ENCODE measurements around the gene TPM1. TPM values are rescaled to one million over a fixed set of nuclear protein-coding genes. Genes with fewer than 3 reads are reported as not detected.

TPM1 gene
- total RNA-seq, 2 experiments from 2014 or later, result 9.9 TPM

- Mint-ChIP-seq H3K9me3 (no peaks in the 10 kb centered on the region), H3K4me3 (no peak overlapping the region), H3K36me3 (no peaks in the 10 kb centered on the region), H3K4me1 (no peaks in the 10 kb centered on the region), H3K27me3 (peaks cover 5% of the 10 kb centered on the region), H3K27ac (no peak overlapping the region)
- ATAC-seq (ENCODE audit: low read depth) (no peak), DNase-seq (no peak)
- POLR2A ChIA-PET, result no interaction called here
Measured at GRCh38 chr15:63008333-63009049, 34.1 kb upstream of the TPM1 start.

- ATAC-seq (ENCODE audit: low read depth), result no peak
- no peak overlapping the region for H3K27ac Mint-ChIP-seq
- no peak overlapping the region for H3K4me3 Mint-ChIP-seq
- peaks cover 2% of the 10 kb centered on the region for H3K4me1 Mint-ChIP-seq
- peaks cover 4% of the 10 kb centered on the region for H3K27me3 Mint-ChIP-seq
- H3K9me3 Mint-ChIP-seq, result no peaks in the 10 kb centered on the region
- DNase-seq, result no peak
- H3K36me3 Mint-ChIP-seq, result no peaks in the 10 kb centered on the region
- POLR2A ChIA-PET, result no interaction called here
Measured at GRCh38 chr15:63010386-63010785, 32.2 kb upstream of the TPM1 start.

- POLR2A ChIA-PET, result no interaction called here
Measured at GRCh38 chr15:63010920-63011693, 31.4 kb upstream of the TPM1 start.

GRCh38 chr15:63012444-63012843 is 30.1 kb upstream of the TPM1 start:
- Mint-ChIP-seq H3K36me3 (no peaks in the 10 kb centered on the region), H3K9me3 (no peaks in the 10 kb centered on the region), H3K4me1 (peaks cover 7% of the 10 kb centered on the region), H3K27ac (no peak overlapping the region), H3K27me3 (peaks cover 4% of the 10 kb centered on the region), H3K4me3 (no peak overlapping the region)
- no peak for DNase-seq
- no peak for ATAC-seq (ENCODE audit: low read depth)
- POLR2A ChIA-PET, result no interaction called here

More at GRCh38 chr15:63010920-63011693, 31.4 kb upstream of the TPM1 start:
- ATAC-seq (ENCODE audit: low read depth) (no peak), DNase-seq (no peak)
- Mint-ChIP-seq H3K27ac (no peak overlapping the region), H3K4me3 (no peak overlapping the region), H3K27me3 (peaks cover 4% of the 10 kb centered on the region), H3K9me3 (no peaks in the 10 kb centered on the region), H3K4me1 (peaks cover 7% of the 10 kb centered on the region), H3K36me3 (no peaks in the 10 kb centered on the region)

- no peaks in the 10 kb centered on the region for H3K9me3 Mint-ChIP-seq
- POLR2A ChIA-PET, result no interaction called here
- H3K27me3 Mint-ChIP-seq, result peaks cover 4% of the 10 kb centered on the region
- ATAC-seq (ENCODE audit: low read depth), result no peak
- no peak overlapping the region for H3K27ac Mint-ChIP-seq
- no peaks in the 10 kb centered on the region for H3K36me3 Mint-ChIP-seq
- DNase-seq, result no peak
- H3K4me1 Mint-ChIP-seq, result peaks cover 7% of the 10 kb centered on the region
- H3K4me3 Mint-ChIP-seq, result no peak overlapping the region
Measured at GRCh38 chr15:63013052-63013808, 29.3 kb upstream of the TPM1 start.

- ATAC-seq (ENCODE audit: low read depth) (no peak), DNase-seq (no peak)
- H3K27ac Mint-ChIP-seq, result no peak overlapping the region
- H3K27me3 Mint-ChIP-seq, result peaks cover 4% of the 10 kb centered on the region
- H3K4me3 Mint-ChIP-seq, result no peak overlapping the region
- POLR2A ChIA-PET, result no interaction called here
- H3K4me1 Mint-ChIP-seq, result peaks cover 7% of the 10 kb centered on the region
- no peaks in the 10 kb centered on the region for H3K36me3 Mint-ChIP-seq
- no peaks in the 10 kb centered on the region for H3K9me3 Mint-ChIP-seq
Measured at GRCh38 chr15:63014578-63014977, 28.0 kb upstream of the TPM1 start.

- H3K27me3 Mint-ChIP-seq, result peaks cover 4% of the 10 kb centered on the region
- H3K4me1 Mint-ChIP-seq, result peaks cover 7% of the 10 kb centered on the region
- H3K4me3 Mint-ChIP-seq, result no peak overlapping the region
- DNase-seq, result no peak
- ATAC-seq (ENCODE audit: low read depth), result no peak
- POLR2A ChIA-PET, result no interaction called here
- H3K36me3 Mint-ChIP-seq, result no peaks in the 10 kb centered on the region
- peak overlapping the region; percentile 54 for H3K27ac Mint-ChIP-seq
- no peaks in the 10 kb centered on the region for H3K9me3 Mint-ChIP-seq
Measured at GRCh38 chr15:63015618-63016017, 26.9 kb upstream of the TPM1 start.

GRCh38 chr15:63016234-63016633 is 26.3 kb upstream of the TPM1 start:
- Mint-ChIP-seq H3K4me1 (peaks cover 7% of the 10 kb centered on the region), H3K4me3 (no peak overlapping the region), H3K27me3 (peaks cover 4% of the 10 kb centered on the region), H3K36me3 (no peaks in the 10 kb centered on the region), H3K27ac (no peak overlapping the region), H3K9me3 (no peaks in the 10 kb centered on the region)
- ATAC-seq (ENCODE audit: low read depth) (no peak), DNase-seq (no peak)
- POLR2A ChIA-PET, result no interaction called here

GRCh38 chr15:63018639-63019038 is 23.9 kb upstream of the TPM1 start:
- POLR2A ChIA-PET, result no interaction called here
- peaks cover 7% of the 10 kb centered on the region for H3K27me3 Mint-ChIP-seq
- peaks cover 7% of the 10 kb centered on the region for H3K4me1 Mint-ChIP-seq
- H3K4me3 Mint-ChIP-seq, result no peak overlapping the region
- ATAC-seq (ENCODE audit: low read depth) (no peak), DNase-seq (no peak)
- no peaks in the 10 kb centered on the region for H3K9me3 Mint-ChIP-seq
- H3K27ac Mint-ChIP-seq, result no peak overlapping the region
- no peaks in the 10 kb centered on the region for H3K36me3 Mint-ChIP-seq

GRCh38 chr15:63019511-63020109 is 22.9 kb upstream of the TPM1 start:
- POLR2A ChIA-PET, result interaction anchor here (0.6 kb wide), 1 partner anchor 17 kb away, joined by 4 read pairs; no protein-coding TSS in a partner anchor
- H3K36me3 Mint-ChIP-seq, result no peaks in the 10 kb centered on the region
- H3K9me3 Mint-ChIP-seq, result no peaks in the 10 kb centered on the region
- H3K27ac Mint-ChIP-seq, result no peak overlapping the region
- peaks cover 10% of the 10 kb centered on the region for H3K27me3 Mint-ChIP-seq
- no peak overlapping the region for H3K4me3 Mint-ChIP-seq
- DNase-seq (no peak), ATAC-seq (ENCODE audit: low read depth) (no peak)
- peaks cover 7% of the 10 kb centered on the region for H3K4me1 Mint-ChIP-seq

GRCh38 chr15:63020128-63020527 is 22.4 kb upstream of the TPM1 start:
- ATAC-seq (ENCODE audit: low read depth), result no peak
- Mint-ChIP-seq H3K27me3 (peaks cover 10% of the 10 kb centered on the region), H3K4me1 (peaks cover 7% of the 10 kb centered on the region), H3K36me3 (no peaks in the 10 kb centered on the region), H3K9me3 (no peaks in the 10 kb centered on the region), H3K4me3 (no peak overlapping the region), H3K27ac (no peak overlapping the region)
- POLR2A ChIA-PET, result interaction anchor here (0.6 kb wide), 1 partner anchor 18 kb away, joined by 4 read pairs; no protein-coding TSS in a partner anchor
- DNase-seq, result no peak

GRCh38 chr15:63020759-63021430 is 21.7 kb upstream of the TPM1 start:
- Mint-ChIP-seq H3K9me3 (no peaks in the 10 kb centered on the region), H3K27ac (no peak overlapping the region), H3K36me3 (no peaks in the 10 kb centered on the region), H3K4me3 (no peak overlapping the region), H3K27me3 (peaks cover 10% of the 10 kb centered on the region), H3K4me1 (peaks cover under 1% of the 10 kb centered on the region)
- DNase-seq (no peak), ATAC-seq (ENCODE audit: low read depth) (no peak)
- POLR2A ChIA-PET, result no interaction called here

- ATAC-seq (ENCODE audit: low read depth), result no peak
- Mint-ChIP-seq H3K36me3 (no peaks in the 10 kb centered on the region), H3K4me3 (no peak overlapping the region), H3K27me3 (peaks cover 10% of the 10 kb centered on the region), H3K9me3 (no peaks in the 10 kb centered on the region), H3K27ac (no peak overlapping the region), H3K4me1 (no peaks in the 10 kb centered on the region)
- POLR2A ChIA-PET, result no interaction called here
- no peak for DNase-seq
Measured at GRCh38 chr15:63022181-63022580, 20.4 kb upstream of the TPM1 start.
